SK-N-MC (cell line): ENCODE data around the gene LAMTOR1.

ENCODE experiments used
- EZH2 ChIP-seq: fragments of 200-600 bp; sonication (generic); IDR thresholded peaks from one replicate; pipeline ENCODE4 v1.6.1; 2017; ENCODE audit warnings: antibody characterized with exemption
- POLR2AphosphoS5 ChIP-seq: IDR thresholded peaks from 2 replicates; pipeline ENCODE4 v1.6.1; 2012; ENCODE audit warnings: mild to moderate bottlenecking, low read depth, low read length, borderline replicate concordance

GRCh38 chr11:72069200-72069599, 33.9 kb downstream of the LAMTOR1 start:
- TF ChIP-seq EZH2 (no peak), POLR2AphosphoS5 (no peak)
